Measurements from ENCODE around the gene MAST1. TPM values are rescaled to one million over a fixed set of nuclear protein-coding genes. Genes with fewer than 3 reads are reported as not detected.

Gene MAST1
- total RNA-seq, 1 experiment from 2014 or later, result 28.9 TPM

- H4K20me1 ChIP-seq (ENCODE audit: insufficient read depth), result no peaks in the 10 kb centered on the region
- RAD21 ChIA-PET (ENCODE audit: low non-redundant PET in 1 of 2, low total read pairs in 2 of 2, uncharacterized antibody in 2 of 2, unreplicated experiment in 2 of 2), result no interaction called here
- peak within 1 kb of the TSS; percentile 81 for H3K9ac ChIP-seq (ENCODE audit: low read length)
- H3K9me2 ChIP-seq (ENCODE audit: insufficient read depth), result no peaks in the 10 kb centered on the region
- H2AFZ ChIP-seq (ENCODE audit: low read depth, low read length, poor library complexity, severe bottlenecking), result peak within 1 kb of the TSS; percentile 76
- peaks cover 4 to 7% of the 10 kb centered on the region in 2 experiments; a peak in 3 of 4 replicates for H3K36me3 ChIP-seq (ENCODE audit: control insufficient read depth in 1 of 2, insufficient read depth in 2 of 2, low read length in 2 of 2)
- H3K9me3 ChIP-seq (ENCODE audit: control insufficient read depth in 1 of 2, insufficient read depth in 1 of 2, low read depth in 1 of 2, low read length in 2 of 2), result no peaks in the 10 kb centered on the region
- peaks cover 14 to 26% of the 10 kb centered on the region in 2 experiments; a peak in 3 of 4 replicates for H3K4me1 ChIP-seq (ENCODE audit: control insufficient read depth in 1 of 2, insufficient read depth in 2 of 2, low read length in 2 of 2)
- peak; percentile 86 for ATAC-seq
- POLR2A ChIA-PET, result interaction anchor here (0.8 to 1.8 kb wide), 4 partner anchors 14 to 49 kb away, joined by 3 to 12 read pairs (median 5); partner anchors contain the start of genes JUNB and RTBDN
- H3K27me3 ChIP-seq (ENCODE audit: insufficient read depth, low read length), result no peaks in the 10 kb centered on the region
- DNase-seq (ENCODE audit: low read depth, low spot score), result peak; percentile 71
- CTCF ChIA-PET, result interaction anchor here (0.9 to 2.4 kb wide), 5 partner anchors 9 to 46 kb away, joined by 3 to 12 read pairs (median 4); no protein-coding TSS in a partner anchor
- peak within 1 kb of the TSS; percentile 94 for H3K4me2 ChIP-seq (ENCODE audit: low read length)
- peaks cover 13% of the 10 kb centered on the region for H3K79me2 ChIP-seq (ENCODE audit: insufficient read depth, low read length)
- peak within 1 kb of the TSS; percentile 82 to 89 for H3K4me3 ChIP-seq (replicated peaks in 1 of 2; ENCODE audit: low read depth in 1 of 2, low read length in 2 of 2)
- intact Hi-C loops (cut with micrococcal nuclease), result no loop called here
- BruUV-seq (replicated peaks), result no TSS peak
- H3K27ac ChIP-seq (ENCODE audit: low read depth, low read length), result peak within 1 kb of the TSS; percentile 72
- TF ChIP-seq EZH2 (IDR thresholded peaks at IDR 0.05) (no peak), ZFX (IDR thresholded peaks at IDR 0.05) (peak; percentile 76; the same call in 1 of the 2 replicates), ELF1 (IDR thresholded peaks at IDR 0.05; ENCODE audit: borderline replicate concordance, low read depth) (no peak), EGR1 (IDR thresholded peaks at IDR 0.05; ENCODE audit: low read depth) (no peak), SIN3A (IDR thresholded peaks at IDR 0.05; ENCODE audit: low read depth) (peak; percentile 96), SP1 (IDR thresholded peaks at IDR 0.05; ENCODE audit: low read depth) (peak; percentile 67), CBX3 (IDR thresholded peaks at IDR 0.05; ENCODE audit: low read depth) (peak; percentile 59; the same call in 1 of the 2 replicates), YY1 (IDR thresholded peaks at IDR 0.05; ENCODE audit: extremely low read depth, insufficient replicate concordance, low read depth, low read length) (peak; percentile 86), POLR2AphosphoS5 (IDR thresholded peaks at IDR 0.05; ENCODE audit: low read depth, low read length) (peak; percentile 85), CTCF (IDR thresholded peaks at IDR 0.05 in 2 of 3, conservative IDR thresholded peaks at IDR 0.05 in 1 of 3; ENCODE audit: borderline replicate concordance in 1 of 3, insufficient read depth in 1 of 3, low read depth in 2 of 3, low read length in 2 of 3) (no peak), EZH2phosphoT487 (IDR thresholded peaks at IDR 0.05; ENCODE audit: borderline replicate concordance) (no peak), FOSL1 (IDR thresholded peaks at IDR 0.05; ENCODE audit: low read depth) (no peak), MAX (IDR thresholded peaks at IDR 0.05) (peak; percentile 95), POLR2A (IDR thresholded peaks at IDR 0.05; ENCODE audit: borderline replicate concordance, extremely low read depth, insufficient read depth, insufficient read length) (peak; percentile 83), SRF (IDR thresholded peaks at IDR 0.05; ENCODE audit: low read depth) (no peak; the same call in 1 of the 2 replicates), ATF3 (IDR thresholded peaks at IDR 0.05) (no peak), TCF7L2 (IDR thresholded peaks at IDR 0.05; ENCODE audit: borderline replicate concordance, extremely low read depth, insufficient read depth, insufficient read length) (peak; percentile 11), ZNF274 (IDR thresholded peaks at IDR 0.05; ENCODE audit: low read depth, low read length) (no peak)
Observed at GRCh38 chr19:12806242-12807081, 31.9 kb upstream of the MAST1 start, which contains the start of gene RNASEH2A. TSS of gene RNASEH2A (plus strand) at chr19:12806584. CDS start at chr19:12806674, 90 bp downstream.
